GM23248 (cell line): ENCODE results near the gene SFT2D2.

Experiments used
- EZH2 ChIP-seq: fragments of 200-600 bp; sonication (generic); IDR thresholded peaks from 2 replicates; pipeline ENCODE4 v1.6.1; 2018; ENCODE audit warnings: antibody characterized with exemption, mild to moderate bottlenecking; ENCODE audit not compliant: insufficient read depth, poor library complexity, severe bottlenecking
- EZH2phosphoT487 ChIP-seq: fragments of 200-600 bp; sonication (generic); IDR thresholded peaks from 2 replicates; pipeline ENCODE4 v1.6.1; 2018; ENCODE audit warnings: antibody characterized with exemption, moderate library complexity, mild to moderate bottlenecking, low read depth; ENCODE audit not compliant: insufficient read depth

- no peak for TF ChIP-seq EZH2
- TF ChIP-seq EZH2phosphoT487: no peak
Observed at GRCh38 chr1:168300626-168301025, 74.8 kb downstream of the SFT2D2 start.
